Right forelimb (tissue), 1 donor: ENCODE data around the gene CMIP.

Experiments
- DNase-seq: peaks from one replicate; pipeline ENCODE4 v3.0.0-alpha.2; 2018

Gene CMIP

GRCh38 chr16:81497690-81498089 lies 53.1 kb downstream of the CMIP start:
- DNase-seq: no peak

- DNase-seq: no peak
These were observed 53.7 kb downstream of the CMIP start for GRCh38 chr16:81498351-81498750.

GRCh38 chr16:81499576-81500380 lies 55.2 kb downstream of the CMIP start:
- DNase-seq: no peak

- no peak for DNase-seq
These were observed 56.4 kb downstream of the CMIP start for GRCh38 chr16:81500833-81501521.

- DNase-seq: no peak
These were observed 57.9 kb downstream of the CMIP start for GRCh38 chr16:81502396-81503070.

GRCh38 chr16:81505011-81505661 lies 60.5 kb downstream of the CMIP start:
- no peak for DNase-seq

GRCh38 chr16:81509404-81509803 lies 64.8 kb downstream of the CMIP start:
- DNase-seq: no peak

- no peak for DNase-seq
These were observed 65.4 kb downstream of the CMIP start for GRCh38 chr16:81510016-81510415.

GRCh38 chr16:81511371-81511770 lies 66.8 kb downstream of the CMIP start:
- DNase-seq: no peak

GRCh38 chr16:81513204-81514040 lies 68.8 kb downstream of the CMIP start:
- DNase-seq: no peak

- DNase-seq: no peak
These were observed 69.5 kb downstream of the CMIP start for GRCh38 chr16:81514041-81514559.

- DNase-seq: no peak
These were observed 70.1 kb downstream of the CMIP start for GRCh38 chr16:81514568-81515258.

- DNase-seq: no peak
These were observed 70.7 kb downstream of the CMIP start for GRCh38 chr16:81515281-81515680.

GRCh38 chr16:81515721-81516120 lies 71.1 kb downstream of the CMIP start:
- no peak for DNase-seq

- no peak for DNase-seq
These were observed 72.0 kb downstream of the CMIP start for GRCh38 chr16:81516478-81517149.

- no peak for DNase-seq
These were observed 72.5 kb downstream of the CMIP start for GRCh38 chr16:81517150-81517499.

GRCh38 chr16:81517629-81518438 lies 73.2 kb downstream of the CMIP start:
- DNase-seq: no peak

GRCh38 chr16:81518439-81518757 lies 73.8 kb downstream of the CMIP start:
- no peak for DNase-seq

- no peak for DNase-seq
These were observed 74.9 kb downstream of the CMIP start for GRCh38 chr16:81519301-81520150.
